Measurements from ENCODE around the gene FKBP1A. TPM values are rescaled to one million over a fixed set of nuclear protein-coding genes. Genes with fewer than 3 reads are reported as not detected.

FKBP1A gene
- total and polyA plus RNA-seq, 2 donors (not counting 3 experiments of a cell fraction or from before 2014, with no cell fraction given), result 968 to 1,972 TPM

DNA sequence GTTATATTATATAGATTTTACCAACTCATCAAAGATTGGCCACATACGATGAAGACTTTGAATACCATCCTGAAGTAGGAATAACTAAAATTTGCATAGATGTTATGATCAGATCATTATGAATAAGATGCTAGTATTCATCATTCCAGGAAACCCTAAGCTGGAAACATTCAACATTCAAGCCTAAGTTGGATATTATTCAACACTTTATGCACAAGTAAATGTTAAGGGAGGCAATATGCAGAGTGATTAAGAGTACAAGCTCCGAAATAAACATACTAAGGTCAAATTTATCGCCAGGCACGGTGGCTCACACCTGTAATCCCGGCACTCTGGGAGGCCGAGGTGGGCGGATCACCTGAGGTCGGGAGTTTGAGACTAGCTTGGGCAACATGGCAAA, 43.4 kb upstream of the FKBP1A start:
- CTCF ChIA-PET, result interaction anchor here (1.0 to 5.5 kb wide), 16 partner anchors 9 to 135 kb away, joined by 3 to 107 read pairs (median 12); partner anchors contain the start of gene FKBP1A
- Histone ChIP-seq H3K4me3 (replicated peaks in 1 of 3; ENCODE audit: insufficient read depth in 1 of 3, low read depth in 1 of 3, low read length in 3 of 3) (no peak overlapping the region), H3K4me1 (ENCODE audit: control insufficient read depth, extremely low read depth, insufficient read depth, low read length) (peaks cover 18% of the 10 kb centered on the region), H3K9ac (replicated peaks; ENCODE audit: extremely low read depth, insufficient read depth, low read length) (no peak overlapping the region), H3K27ac (ENCODE audit: insufficient read depth, low read depth, low read length) (no peak overlapping the region), H3K9me1 (replicated peaks; ENCODE audit: control insufficient read depth, extremely low read depth, insufficient read depth, low read length) (no peaks in the 10 kb centered on the region), H2AFZ (ENCODE audit: low read depth, low read length) (no peak overlapping the region), H3K36me3 (ENCODE audit: control insufficient read depth in 2 of 2, extremely low read depth in 1 of 2, insufficient read depth in 2 of 2, low read length in 2 of 2) (no peaks in the 10 kb centered on the region), H4K20me1 (replicated peaks; ENCODE audit: control insufficient read depth, extremely low read depth, insufficient read depth, low read length) (no peaks in the 10 kb centered on the region), H3K9me3 (replicated peaks; ENCODE audit: control insufficient read depth, insufficient read depth, low read length) (no peaks in the 10 kb centered on the region), H3K27me3 (ENCODE audit: control insufficient read depth in 2 of 2, insufficient read depth in 2 of 2, low read length in 2 of 2) (no peaks in the 10 kb centered on the region), H3K79me2 (ENCODE audit: control insufficient read depth, insufficient read depth, low read length) (no peaks in the 10 kb centered on the region), H3K4me2 (ENCODE audit: insufficient read depth, low read length) (no peak overlapping the region)
- DNase-seq (ENCODE audit: low read depth, low spot score) (no peak), FAIRE-seq (no peak)
- intact Hi-C loops (cut with micrococcal nuclease) (loop anchor here (2.0 kb wide), 1 partner anchor 113 kb away; no protein-coding TSS in a partner anchor), dilution Hi-C loops (cut with MboI; ENCODE audit: extremely low pct_ligation_motif_present, low sequenced_read_pairs) (loop anchor here (25.0 kb wide), 1 partner anchor 124 kb away; no protein-coding TSS in a partner anchor)
- no TSS peak for BruUV-seq (replicated peaks)
- POLR2A ChIA-PET, result interaction anchor here (0.9 kb wide), 2 partner anchors 45 to 52 kb away, joined by 3 to 5 read pairs; no protein-coding TSS in a partner anchor
- no peak for TF ChIP-seq POLR2A (IDR thresholded peaks at IDR 0.05; ENCODE audit: low read depth, low read length)

DNA sequence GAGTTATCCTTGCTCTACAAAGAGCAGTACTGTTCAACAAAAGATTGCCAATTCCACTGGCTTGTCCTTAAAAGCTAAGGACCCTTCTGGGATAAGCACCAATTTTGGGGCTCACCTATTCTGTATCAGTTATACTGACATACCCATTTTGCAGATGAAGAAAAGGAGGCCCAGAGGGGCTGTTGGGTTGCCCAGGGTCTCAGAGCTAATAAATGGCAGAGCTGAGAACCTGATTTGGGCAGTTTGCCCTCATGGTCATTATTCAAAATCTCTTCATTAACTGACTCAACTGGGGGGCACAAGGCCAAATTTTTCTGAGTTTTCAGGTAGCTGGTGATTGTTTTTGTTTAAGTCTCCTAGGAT, 42.5 kb upstream of the FKBP1A start:
- POLR2A ChIA-PET, result interaction anchor here (1.0 kb wide), 2 partner anchors 20 to 44 kb away, joined by 3 to 4 read pairs; no protein-coding TSS in a partner anchor
- Histone ChIP-seq H3K4me3 (replicated peaks in 1 of 3; ENCODE audit: insufficient read depth in 1 of 3, low read depth in 1 of 3, low read length in 3 of 3) (no peak overlapping the region), H3K4me1 (ENCODE audit: control insufficient read depth, extremely low read depth, insufficient read depth, low read length) (peaks cover 18% of the 10 kb centered on the region), H3K27me3 (ENCODE audit: control insufficient read depth in 2 of 2, insufficient read depth in 2 of 2, low read length in 2 of 2) (no peaks in the 10 kb centered on the region), H3K9ac (replicated peaks; ENCODE audit: extremely low read depth, insufficient read depth, low read length) (no peak overlapping the region), H3K4me2 (ENCODE audit: insufficient read depth, low read length) (no peak overlapping the region), H2AFZ (ENCODE audit: low read depth, low read length) (no peak overlapping the region), H3K27ac (ENCODE audit: insufficient read depth, low read depth, low read length) (peak overlapping the region; percentile 38), H3K36me3 (ENCODE audit: control insufficient read depth in 2 of 2, extremely low read depth in 1 of 2, insufficient read depth in 2 of 2, low read length in 2 of 2) (no peaks in the 10 kb centered on the region), H3K79me2 (ENCODE audit: control insufficient read depth, insufficient read depth, low read length) (no peaks in the 10 kb centered on the region), H3K9me3 (replicated peaks; ENCODE audit: control insufficient read depth, insufficient read depth, low read length) (no peaks in the 10 kb centered on the region), H3K9me1 (replicated peaks; ENCODE audit: control insufficient read depth, extremely low read depth, insufficient read depth, low read length) (no peaks in the 10 kb centered on the region), H4K20me1 (replicated peaks; ENCODE audit: control insufficient read depth, extremely low read depth, insufficient read depth, low read length) (no peaks in the 10 kb centered on the region)
- TF ChIP-seq GATA2 (IDR thresholded peaks at IDR 0.05; ENCODE audit: insufficient read depth, insufficient read length, low read depth, low read length), result no peak
- TF ChIP-seq EZH2 (IDR thresholded peaks at IDR 0.05; ENCODE audit: borderline replicate concordance, low read depth, low read length, severe bottlenecking), result no peak
- no peak for TF ChIP-seq JUN (IDR thresholded peaks at IDR 0.05; ENCODE audit: borderline replicate concordance, insufficient read depth, insufficient read length, low read depth)
- TF ChIP-seq, protein P1, sequence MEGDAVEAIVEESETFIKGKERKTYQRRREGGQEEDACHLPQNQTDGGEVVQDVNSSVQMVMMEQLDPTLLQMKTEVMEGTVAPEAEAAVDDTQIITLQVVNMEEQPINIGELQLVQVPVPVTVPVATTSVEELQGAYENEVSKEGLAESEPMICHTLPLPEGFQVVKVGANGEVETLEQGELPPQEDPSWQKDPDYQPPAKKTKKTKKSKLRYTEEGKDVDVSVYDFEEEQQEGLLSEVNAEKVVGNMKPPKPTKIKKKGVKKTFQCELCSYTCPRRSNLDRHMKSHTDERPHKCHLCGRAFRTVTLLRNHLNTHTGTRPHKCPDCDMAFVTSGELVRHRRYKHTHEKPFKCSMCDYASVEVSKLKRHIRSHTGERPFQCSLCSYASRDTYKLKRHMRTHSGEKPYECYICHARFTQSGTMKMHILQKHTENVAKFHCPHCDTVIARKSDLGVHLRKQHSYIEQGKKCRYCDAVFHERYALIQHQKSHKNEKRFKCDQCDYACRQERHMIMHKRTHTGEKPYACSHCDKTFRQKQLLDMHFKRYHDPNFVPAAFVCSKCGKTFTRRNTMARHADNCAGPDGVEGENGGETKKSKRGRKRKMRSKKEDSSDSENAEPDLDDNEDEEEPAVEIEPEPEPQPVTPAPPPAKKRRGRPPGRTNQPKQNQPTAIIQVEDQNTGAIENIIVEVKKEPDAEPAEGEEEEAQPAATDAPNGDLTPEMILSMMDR (IDR thresholded peaks at IDR 0.05; ENCODE audit: extremely low read depth in 1 of 2, insufficient read depth in 1 of 2, low read depth in 1 of 2, low read length in 2 of 2), result no peak
- no peak for TF ChIP-seq MYC (IDR thresholded peaks at IDR 0.05; ENCODE audit: low read depth, low read length)
- dilution Hi-C loops (cut with MboI; ENCODE audit: extremely low pct_ligation_motif_present, low sequenced_read_pairs), result loop anchor here (25.0 kb wide), 1 partner anchor 123 kb away; no protein-coding TSS in a partner anchor
- intact Hi-C loops (cut with micrococcal nuclease), result loop anchor here (1.0 kb wide), 2 partner anchors 35 to 42 kb away; partner anchors contain the start of gene FKBP1A
- no peak for FAIRE-seq
- BruUV-seq (replicated peaks), result no TSS peak
- CTCF ChIA-PET, result interaction anchor here (0.6 to 5.5 kb wide), 13 partner anchors 8 to 142 kb away, joined by 3 to 107 read pairs (median 5); partner anchors contain the start of gene FKBP1A
- DNase-seq (ENCODE audit: low read depth, low spot score), result no peak

Measured in endothelial cell of umbilical vein (primary cell).